ENCODE measurements around the gene NEDD4.

The NEDD4 gene

DNA sequence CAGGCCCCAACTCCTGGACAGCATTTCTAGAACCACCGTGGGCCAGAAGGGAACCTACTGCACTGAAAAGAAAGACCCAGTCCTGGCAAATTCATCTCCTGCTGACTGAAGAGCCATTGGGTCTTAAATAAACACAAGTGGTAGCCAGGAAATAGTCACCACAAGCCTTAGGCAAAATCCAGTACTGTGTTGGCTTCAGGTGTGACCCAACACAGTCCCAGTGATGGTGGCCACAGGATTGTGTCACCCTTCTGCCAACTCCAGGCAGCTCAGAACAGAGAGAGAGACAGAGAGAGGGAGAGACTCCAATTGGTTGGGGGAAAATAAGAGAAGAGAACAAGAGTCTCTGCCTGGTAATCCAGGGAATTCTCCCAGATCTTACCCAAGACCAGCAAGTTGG lies 23.1 kb downstream of the NEDD4 start:
- no peak overlapping the region for H2BK12ac ChIP-seq (ENCODE audit: low read length)
- no peak overlapping the region for H3K14ac ChIP-seq (ENCODE audit: low read length)
- H2AFZ ChIP-seq (ENCODE audit: insufficient read depth, low read length, poor library complexity), result no peak overlapping the region
- WGBS (ENCODE audit: extremely low coverage, insufficient coverage, insufficient read length), result no CpG with 5 or more reads among the region's 1 CpG
- H3K79me1 ChIP-seq (ENCODE audit: low read length), result no peaks in the 10 kb centered on the region
- H4K12ac ChIP-seq (ENCODE audit: low read depth, low read length), result no peak overlapping the region
- no peaks in the 10 kb centered on the region for H3K27me3 ChIP-seq (ENCODE audit: insufficient read depth, low read length)
- no peak overlapping the region for H2BK5ac ChIP-seq (ENCODE audit: low read depth, low read length, poor library complexity)
- no peak overlapping the region for H3K18ac ChIP-seq (ENCODE audit: low read length)
- H3K23ac ChIP-seq (ENCODE audit: low read length), result no peak overlapping the region
- H3K4ac ChIP-seq (ENCODE audit: low read depth, low read length), result no peak overlapping the region
- peaks cover 3% of the 10 kb centered on the region for H3K9me3 ChIP-seq (ENCODE audit: insufficient read depth, low read depth, low read length)
- DNase-seq, result peak; percentile 8 to 29
- H3K36me3 ChIP-seq (ENCODE audit: control insufficient read depth in 1 of 2, insufficient read depth in 2 of 2, low read length in 2 of 2), result no peaks in the 10 kb centered on the region
- H3K4me2 ChIP-seq (ENCODE audit: low read length), result no peak overlapping the region
- no peak overlapping the region for H4K8ac ChIP-seq (ENCODE audit: low read depth, low read length)
- H2AK5ac ChIP-seq (ENCODE audit: low read length), result no peak overlapping the region
- no peaks in the 10 kb centered on the region for H3K4me1 ChIP-seq (ENCODE audit: control insufficient read depth in 1 of 2, insufficient read depth in 2 of 2, low read length in 2 of 2)
- no peak overlapping the region for H2BK120ac ChIP-seq (ENCODE audit: insufficient read depth, low read length, poor library complexity)
- H3K9ac ChIP-seq (ENCODE audit: low read length), result no peak overlapping the region
- H3K4me3 ChIP-seq (ENCODE audit: low read depth, low read length), result no peak overlapping the region
- no peak overlapping the region for H4K91ac ChIP-seq (ENCODE audit: low read depth, low read length)
- no peaks in the 10 kb centered on the region for H3K79me2 ChIP-seq (ENCODE audit: control insufficient read depth, insufficient read depth, low read length, poor library complexity)
- no peak overlapping the region for H3K27ac ChIP-seq (ENCODE audit: low read depth, low read length)

DNA sequence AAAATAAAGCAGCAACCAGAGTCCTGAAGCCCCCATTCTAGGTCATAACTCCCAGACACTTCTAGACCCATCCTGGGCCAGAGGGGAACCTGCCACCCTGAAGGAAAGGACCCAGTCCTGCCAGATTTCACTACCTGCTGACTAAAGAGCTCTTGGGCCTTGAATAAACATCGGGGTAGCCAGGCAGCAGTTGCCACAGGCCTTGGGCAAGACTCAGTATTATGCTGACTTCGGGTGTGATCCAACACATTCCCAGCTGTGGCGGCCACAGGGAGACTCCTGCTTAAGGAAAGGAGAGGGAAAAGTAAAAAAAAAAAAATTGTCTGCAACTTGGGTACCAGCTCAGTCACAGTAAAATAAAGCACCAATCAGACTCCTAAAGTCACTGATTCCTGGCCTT lies 23.8 kb downstream of the NEDD4 start:
- no peak overlapping the region for H2AK5ac ChIP-seq (ENCODE audit: low read length)
- no peaks in the 10 kb centered on the region for H3K27me3 ChIP-seq (ENCODE audit: insufficient read depth, low read length)
- no peak overlapping the region for H2BK120ac ChIP-seq (ENCODE audit: insufficient read depth, low read length, poor library complexity)
- H3K18ac ChIP-seq (ENCODE audit: low read length), result no peak overlapping the region
- no peaks in the 10 kb centered on the region for H3K79me1 ChIP-seq (ENCODE audit: low read length)
- H3K23ac ChIP-seq (ENCODE audit: low read length), result no peak overlapping the region
- H3K9ac ChIP-seq (ENCODE audit: low read length), result no peak overlapping the region
- no peak overlapping the region for H3K4me3 ChIP-seq (ENCODE audit: low read depth, low read length)
- WGBS (ENCODE audit: extremely low coverage, insufficient coverage, insufficient read length), result no CpG with 5 or more reads among the region's 3 CpGs
- no peak overlapping the region for H4K8ac ChIP-seq (ENCODE audit: low read depth, low read length)
- DNase-seq, result peak in 1 of 2 donors; percentile 31
- no peak overlapping the region for H3K4ac ChIP-seq (ENCODE audit: low read depth, low read length)
- H4K12ac ChIP-seq (ENCODE audit: low read depth, low read length), result no peak overlapping the region
- H3K27ac ChIP-seq (ENCODE audit: low read depth, low read length), result no peak overlapping the region
- H2AFZ ChIP-seq (ENCODE audit: insufficient read depth, low read length, poor library complexity), result no peak overlapping the region
- H4K91ac ChIP-seq (ENCODE audit: low read depth, low read length), result no peak overlapping the region
- H2BK12ac ChIP-seq (ENCODE audit: low read length), result no peak overlapping the region
- H2BK5ac ChIP-seq (ENCODE audit: low read depth, low read length, poor library complexity), result no peak overlapping the region
- no peak overlapping the region for H3K14ac ChIP-seq (ENCODE audit: low read length)
- H3K9me3 ChIP-seq (ENCODE audit: insufficient read depth, low read depth, low read length), result peaks cover 3% of the 10 kb centered on the region
- peaks cover 0 to 2% of the 10 kb centered on the region in 2 experiments for H3K36me3 ChIP-seq (ENCODE audit: control insufficient read depth in 1 of 2, insufficient read depth in 2 of 2, low read length in 2 of 2)
- no peaks in the 10 kb centered on the region for H3K79me2 ChIP-seq (ENCODE audit: control insufficient read depth, insufficient read depth, low read length, poor library complexity)
- H3K4me2 ChIP-seq (ENCODE audit: low read length), result no peak overlapping the region
- no peaks in the 10 kb centered on the region for H3K4me1 ChIP-seq (ENCODE audit: control insufficient read depth in 1 of 2, insufficient read depth in 2 of 2, low read length in 2 of 2)

DNA sequence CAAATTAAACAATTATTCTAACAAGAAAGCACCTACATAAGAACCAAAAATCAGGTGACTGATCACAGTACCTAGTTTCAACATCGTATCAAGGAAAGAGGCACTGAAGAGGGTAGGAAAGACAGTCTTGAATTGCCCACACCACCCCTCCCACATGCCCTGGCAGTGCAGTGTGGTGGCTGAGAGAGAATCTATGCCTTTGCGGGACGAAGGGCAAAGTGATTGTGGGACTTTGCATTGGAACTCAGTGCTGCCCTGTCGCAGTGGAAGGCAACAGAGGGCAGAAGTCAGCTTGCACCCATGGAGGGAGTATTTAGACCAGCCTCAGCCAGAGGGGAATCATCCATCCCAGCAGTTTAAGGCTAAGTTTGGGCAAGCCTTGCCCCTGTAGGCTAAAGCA lies 24.5 kb downstream of the NEDD4 start:
- Histone ChIP-seq H3K9ac (ENCODE audit: low read length) (no peak overlapping the region), H3K4me1 (ENCODE audit: control insufficient read depth in 1 of 2, insufficient read depth in 2 of 2, low read length in 2 of 2) (no peaks in the 10 kb centered on the region), H3K79me1 (ENCODE audit: low read length) (no peaks in the 10 kb centered on the region), H4K12ac (ENCODE audit: low read depth, low read length) (no peak overlapping the region), H3K14ac (ENCODE audit: low read length) (no peak overlapping the region), H2AK5ac (ENCODE audit: low read length) (no peak overlapping the region), H3K27me3 (ENCODE audit: insufficient read depth, low read length) (no peaks in the 10 kb centered on the region), H2BK120ac (ENCODE audit: insufficient read depth, low read length, poor library complexity) (no peak overlapping the region), H3K27ac (ENCODE audit: low read depth, low read length) (no peak overlapping the region), H2BK5ac (ENCODE audit: low read depth, low read length, poor library complexity) (no peak overlapping the region), H3K9me3 (ENCODE audit: insufficient read depth, low read depth, low read length) (peaks cover 3% of the 10 kb centered on the region), H3K79me2 (ENCODE audit: control insufficient read depth, insufficient read depth, low read length, poor library complexity) (no peaks in the 10 kb centered on the region), H3K23ac (ENCODE audit: low read length) (no peak overlapping the region), H3K36me3 (ENCODE audit: control insufficient read depth in 1 of 2, insufficient read depth in 2 of 2, low read length in 2 of 2) (peaks cover 0 to 2% of the 10 kb centered on the region in 2 experiments), H2AFZ (ENCODE audit: insufficient read depth, low read length, poor library complexity) (no peak overlapping the region), H4K91ac (ENCODE audit: low read depth, low read length) (no peak overlapping the region), H3K4ac (ENCODE audit: low read depth, low read length) (no peak overlapping the region), H4K8ac (ENCODE audit: low read depth, low read length) (no peak overlapping the region), H3K4me3 (ENCODE audit: low read depth, low read length) (no peak overlapping the region), H3K4me2 (ENCODE audit: low read length) (no peak overlapping the region), H3K18ac (ENCODE audit: low read length) (no peak overlapping the region), H2BK12ac (ENCODE audit: low read length) (no peak overlapping the region)
- no CpG with 5 or more reads among the region's 4 CpGs for WGBS (ENCODE audit: extremely low coverage, insufficient coverage, insufficient read length)
- DNase-seq, result no peak

DNA sequence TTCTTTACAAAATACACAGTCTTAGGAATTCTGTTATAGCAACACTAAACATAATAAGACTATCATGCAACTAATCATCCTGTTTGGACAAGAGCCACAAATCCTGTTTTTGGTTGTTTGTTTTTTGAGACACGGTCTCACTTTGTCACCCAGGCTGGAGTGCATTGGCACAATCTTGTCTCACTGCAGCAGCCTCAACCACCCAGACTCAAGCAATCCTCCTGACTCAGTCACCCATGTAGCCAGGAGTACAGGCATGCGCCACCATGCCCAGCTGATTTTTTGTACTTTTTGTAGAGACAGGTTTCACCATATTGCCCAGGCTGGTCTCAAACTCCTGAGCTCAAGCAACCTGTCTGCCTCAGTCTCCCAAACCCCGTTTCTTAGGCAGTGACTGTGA lies 28.3 kb downstream of the NEDD4 start:
- Histone ChIP-seq H2AFZ (ENCODE audit: insufficient read depth, low read length, poor library complexity) (no peak overlapping the region), H3K9me3 (ENCODE audit: insufficient read depth, low read depth, low read length) (peaks cover 3% of the 10 kb centered on the region), H2BK5ac (ENCODE audit: low read depth, low read length, poor library complexity) (no peak overlapping the region), H4K12ac (ENCODE audit: low read depth, low read length) (no peak overlapping the region), H3K4me1 (ENCODE audit: control insufficient read depth in 1 of 2, insufficient read depth in 2 of 2, low read length in 2 of 2) (no peaks in the 10 kb centered on the region), H2BK120ac (ENCODE audit: insufficient read depth, low read length, poor library complexity) (no peak overlapping the region), H3K27me3 (ENCODE audit: insufficient read depth, low read length) (no peaks in the 10 kb centered on the region), H3K4me2 (ENCODE audit: low read length) (no peak overlapping the region), H3K36me3 (ENCODE audit: control insufficient read depth in 1 of 2, insufficient read depth in 2 of 2, low read length in 2 of 2) (peaks cover 0 to 2% of the 10 kb centered on the region in 2 experiments), H3K9ac (ENCODE audit: low read length) (no peak overlapping the region), H4K91ac (ENCODE audit: low read depth, low read length) (no peak overlapping the region), H2AK5ac (ENCODE audit: low read length) (no peak overlapping the region), H4K8ac (ENCODE audit: low read depth, low read length) (no peak overlapping the region), H2BK12ac (ENCODE audit: low read length) (no peak overlapping the region), H3K27ac (ENCODE audit: low read depth, low read length) (no peak overlapping the region), H3K14ac (ENCODE audit: low read length) (no peak overlapping the region), H3K79me1 (ENCODE audit: low read length) (no peaks in the 10 kb centered on the region), H3K23ac (ENCODE audit: low read length) (no peak overlapping the region), H3K18ac (ENCODE audit: low read length) (no peak overlapping the region), H3K4me3 (ENCODE audit: low read depth, low read length) (no peak overlapping the region), H3K79me2 (ENCODE audit: control insufficient read depth, insufficient read depth, low read length, poor library complexity) (no peaks in the 10 kb centered on the region), H3K4ac (ENCODE audit: low read depth, low read length) (no peak overlapping the region)
- DNase-seq, result no peak
- no CpG with 5 or more reads among the region's 3 CpGs for WGBS (ENCODE audit: extremely low coverage, insufficient coverage, insufficient read length)
